ENCODE data around the gene CRB2. TPM values are rescaled to one million over a fixed set of nuclear protein-coding genes. Genes with fewer than 3 reads are reported as not detected.
A peak's percentile ranks its signal among the peaks of the same experiment; 100 is the strongest.

The CRB2 gene
- total and polyA plus RNA-seq, 2 of the 13 experiments (the other 11 are each of a cell fraction or from before 2014, with no cell fraction given): 0.01 to 0.29 TPM

- Histone ChIP-seq H3K4me2 (ENCODE audit: low read depth, low read length) (no peak overlapping the region), H3K9ac (ENCODE audit: insufficient read depth, low read depth, low read length) (no peak overlapping the region), H3K9me3 (ENCODE audit: low read length) (no peaks in the 10 kb centered on the region), H3K27ac (ENCODE audit: extremely low read length, insufficient read depth, low read length) (peak overlapping the region; percentile 19), H4K20me1 (ENCODE audit: insufficient read depth, low read length) (no peaks in the 10 kb centered on the region), H2AFZ (ENCODE audit: low read length) (no peak overlapping the region), H3K36me3 (replicated peaks in 1 of 2; ENCODE audit: control insufficient read depth in 1 of 2, insufficient read depth in 2 of 2, low read length in 2 of 2) (no peaks in the 10 kb centered on the region), H3K27me3 (ENCODE audit: control insufficient read depth in 1 of 2, insufficient read depth in 2 of 2, low read length in 2 of 2) (peaks cover 0 to 9% of the 10 kb centered on the region in 2 experiments; a peak in 1 of 5 replicates), H3K4me3 (replicated peaks in 1 of 3; ENCODE audit: insufficient read depth in 1 of 3, low read depth in 2 of 3, low read length in 3 of 3) (no peak overlapping the region), H3K4me1 (ENCODE audit: insufficient read depth, low read length) (peaks cover 81% of the 10 kb centered on the region), H3K79me2 (ENCODE audit: insufficient read depth, low read length) (no peaks in the 10 kb centered on the region)
- no TSS peak for BruUV-seq (replicated peaks)
- DNase-seq (ENCODE audit: low spot score) (no peak), ATAC-seq (no peak), FAIRE-seq (no peak)
- TF ChIP-seq ZNF816 (CRISPR knock-in tag; IDR thresholded peaks at IDR 0.05; ENCODE audit: borderline replicate concordance) (0 out of 2 replicates have a peak, but pooled peaks have one; percentile 32), PHF5A (CRISPR knock-in tag; IDR thresholded peaks at IDR 0.05; ENCODE audit: low read depth, unreplicated experiment) (no peak)
- ChIA-PET POLR2A (no interaction called here), CTCF (ENCODE audit: low intra/inter-chr PET ratio, low total read pairs) (no interaction called here)
- WGBS (ENCODE audit: low lambda C conversion rate): 80% methylated on average over 2 of the region's 2 CpGs
- intact Hi-C loops (cut with micrococcal nuclease; ENCODE audit: unreplicated experiment): no loop called here
- in situ Hi-C loops (cut with HindIII; ENCODE audit: extremely low pct_ligation_motif_present, low pct_unique_long_range_greater_than_20kb): no loop called here
Observed at GRCh38 chr9:123315635-123316034, 40.4 kb upstream of the CRB2 start.

- H3K4me3 ChIP-seq (replicated peaks in 1 of 3; ENCODE audit: insufficient read depth in 1 of 3, low read depth in 2 of 3, low read length in 3 of 3): no peak overlapping the region
- peak; percentile 85 for FAIRE-seq
- intact Hi-C loops (cut with micrococcal nuclease; ENCODE audit: unreplicated experiment): no loop called here
- TF ChIP-seq ISX (CRISPR knock-in tag; conservative IDR thresholded peaks at IDR 0.05) (no peak), ATF2 (CRISPR knock-in tag; IDR thresholded peaks at IDR 0.05) (peak; percentile 44; the same call in 1 of the 2 replicates), SALL1 (CRISPR knock-in tag; IDR thresholded peaks at IDR 0.05) (peak; percentile 66), CERS6 (CRISPR knock-in tag; IDR thresholded peaks at IDR 0.05) (no peak), POGK (CRISPR knock-in tag; conservative IDR thresholded peaks at IDR 0.05) (no peak), ZNF512B (CRISPR knock-in tag; IDR thresholded peaks at IDR 0.05; ENCODE audit: borderline replicate concordance) (no peak), MXD4 (CRISPR knock-in tag; IDR thresholded peaks at IDR 0.05) (no peak)
Observed at GRCh38 chr9:123316053-123316718, 39.8 kb upstream of the CRB2 start.

More at GRCh38 chr9:123316053-123316718, 39.8 kb upstream of the CRB2 start:
- Histone ChIP-seq H3K9me3 (ENCODE audit: low read length) (no peaks in the 10 kb centered on the region), H3K9ac (ENCODE audit: insufficient read depth, low read depth, low read length) (no peak overlapping the region), H3K4me1 (ENCODE audit: insufficient read depth, low read length) (peaks cover 81% of the 10 kb centered on the region), H3K4me2 (ENCODE audit: low read depth, low read length) (peak overlapping the region; percentile 65), H3K36me3 (replicated peaks in 1 of 2; ENCODE audit: control insufficient read depth in 1 of 2, insufficient read depth in 2 of 2, low read length in 2 of 2) (no peaks in the 10 kb centered on the region), H2AFZ (ENCODE audit: low read length) (no peak overlapping the region), H4K20me1 (ENCODE audit: insufficient read depth, low read length) (no peaks in the 10 kb centered on the region), H3K27me3 (ENCODE audit: control insufficient read depth in 1 of 2, insufficient read depth in 2 of 2, low read length in 2 of 2) (peaks cover 0 to 9% of the 10 kb centered on the region in 2 experiments; a peak in 1 of 5 replicates), H3K79me2 (ENCODE audit: insufficient read depth, low read length) (no peaks in the 10 kb centered on the region), H3K27ac (ENCODE audit: extremely low read length, insufficient read depth, low read length) (peak overlapping the region; percentile 19)
- CTCF ChIA-PET (ENCODE audit: low intra/inter-chr PET ratio, low total read pairs): no interaction called here
- in situ Hi-C loops (cut with HindIII; ENCODE audit: extremely low pct_ligation_motif_present, low pct_unique_long_range_greater_than_20kb): no loop called here
- no TSS peak for BruUV-seq (replicated peaks)
- DNase-seq (ENCODE audit: low spot score) (peak; percentile 89), ATAC-seq (peak; percentile 58)
- WGBS (ENCODE audit: low lambda C conversion rate): 29% methylated on average over 7 of the region's 7 CpGs
- POLR2A ChIA-PET: no interaction called here
